Retinal pigment epithelial cell (primary cell): Measurements from ENCODE around the gene GALNT8.

Experiments
- DNase-seq: peaks from one replicate; pipeline ENCODE4 v3.0.0-alpha.2; 2010; ENCODE audit warnings: low read depth
- H3K4me3 ChIP-seq: 2 replicates; pipeline ENCODE4 v1.5.1; 2011; ENCODE audit warnings: mild to moderate bottlenecking, low read length, control low read depth, moderate library complexity
- CTCF ChIP-seq: conservative IDR thresholded peaks from 2 replicates; pipeline ENCODE4 v1.5.1; 2011; ENCODE audit warnings: low read depth, low read length, control low read depth, inconsistent platforms

GALNT8 gene

GRCh38 chr12:4769073-4769472 lies 48.9 kb downstream of the GALNT8 start:
- DNase-seq = no peak

GRCh38 chr12:4771172-4771959 lies 51.2 kb downstream of the GALNT8 start:
- no peak for TF ChIP-seq CTCF
- no peak overlapping the region for H3K4me3 ChIP-seq
- DNase-seq = no peak

More at GRCh38 chr12:4769073-4769472, 48.9 kb downstream of the GALNT8 start:
- no peak overlapping the region for H3K4me3 ChIP-seq
- TF ChIP-seq CTCF = no peak

GRCh38 chr12:4771960-4772566 lies 51.9 kb downstream of the GALNT8 start:
- H3K4me3 ChIP-seq = no peak overlapping the region
- no peak for DNase-seq
- TF ChIP-seq CTCF = no peak

- no peak overlapping the region for H3K4me3 ChIP-seq
- no peak for DNase-seq
- TF ChIP-seq CTCF = no peak
Observed at GRCh38 chr12:4775936-4776335, 55.7 kb downstream of the GALNT8 start.

GRCh38 chr12:4779749-4780148 lies 59.5 kb downstream of the GALNT8 start:
- no peak for TF ChIP-seq CTCF
- DNase-seq = no peak
- H3K4me3 ChIP-seq = no peak overlapping the region

- DNase-seq = no peak
- no peak overlapping the region for H3K4me3 ChIP-seq
- TF ChIP-seq CTCF = no peak
Observed at GRCh38 chr12:4780641-4781611, 60.7 kb downstream of the GALNT8 start.
